ENCODE measurements around the gene S100A14.

S100A14 gene

GRCh38 chr1:153614189-153614900 is 1.8 kb downstream of the S100A14 start:
- CTCF ChIA-PET: interaction anchor here (0.6 to 2.8 kb wide), 2 partner anchors 13 to 181 kb away, joined by 3 to 27 read pairs; partner anchors contain the start of genes S100A1 and S100A13
- TF ChIP-seq FOXK2 (IDR thresholded peaks at IDR 0.05): no peak
- no peak for TF ChIP-seq LEF1 (IDR thresholded peaks at IDR 0.05; ENCODE audit: borderline replicate concordance)
- TF ChIP-seq HDGF (IDR thresholded peaks at IDR 0.05; ENCODE audit: borderline replicate concordance): no peak
- TF ChIP-seq, protein P1, sequence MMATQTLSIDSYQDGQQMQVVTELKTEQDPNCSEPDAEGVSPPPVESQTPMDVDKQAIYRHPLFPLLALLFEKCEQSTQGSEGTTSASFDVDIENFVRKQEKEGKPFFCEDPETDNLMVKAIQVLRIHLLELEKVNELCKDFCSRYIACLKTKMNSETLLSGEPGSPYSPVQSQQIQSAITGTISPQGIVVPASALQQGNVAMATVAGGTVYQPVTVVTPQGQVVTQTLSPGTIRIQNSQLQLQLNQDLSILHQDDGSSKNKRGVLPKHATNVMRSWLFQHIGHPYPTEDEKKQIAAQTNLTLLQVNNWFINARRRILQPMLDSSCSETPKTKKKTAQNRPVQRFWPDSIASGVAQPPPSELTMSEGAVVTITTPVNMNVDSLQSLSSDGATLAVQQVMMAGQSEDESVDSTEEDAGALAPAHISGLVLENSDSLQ (IDR thresholded peaks at IDR 0.05): no peak
- TF ChIP-seq L3MBTL2 (conservative IDR thresholded peaks at IDR 0.05): no peak
- DNase-seq (ENCODE audit: extremely low spot score): no peak
- POLR2A ChIA-PET: interaction anchor here (0.9 to 6.3 kb wide), 3 partner anchors 9 to 20 kb away, joined by 4 to 72 read pairs (median 28); partner anchors contain the start of genes CHTOP, S100A1 and S100A13

DNA sequence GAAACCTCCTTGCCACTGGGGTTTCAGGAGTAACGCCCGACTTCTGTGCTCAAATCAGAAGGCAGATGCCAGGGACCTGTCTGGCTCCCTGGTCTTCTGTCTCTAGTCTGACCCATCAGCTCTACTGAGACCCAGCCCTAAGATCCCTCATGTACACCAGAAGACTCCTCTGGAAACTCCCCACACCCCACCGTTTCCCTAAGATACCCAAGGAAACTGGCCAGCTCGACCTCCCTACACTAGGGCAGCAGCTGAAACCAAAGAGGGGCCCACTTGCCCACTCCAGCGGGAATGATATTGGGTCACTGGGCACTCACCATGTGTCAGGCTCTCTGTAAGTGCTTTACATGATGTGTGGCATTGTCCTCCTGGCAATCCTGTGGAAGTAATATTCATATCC is 2.7 kb downstream of the S100A14 start:
- TF ChIP-seq FOXK2 (IDR thresholded peaks at IDR 0.05) (no peak), ZNF384 (IDR thresholded peaks at IDR 0.05) (no peak), BHLHE40 (IDR thresholded peaks at IDR 0.05; ENCODE audit: borderline replicate concordance) (no peak), SP1 (IDR thresholded peaks at IDR 0.05) (no peak), HDGF (IDR thresholded peaks at IDR 0.05; ENCODE audit: borderline replicate concordance) (no peak), TARDBP (IDR thresholded peaks at IDR 0.05) (no peak), FOXM1 (IDR thresholded peaks at IDR 0.05; ENCODE audit: borderline replicate concordance) (no peak), SUZ12 (IDR thresholded peaks at IDR 0.05) (no peak), CTBP1 (IDR thresholded peaks at IDR 0.05; ENCODE audit: borderline replicate concordance) (no peak)
- no peak for DNase-seq (ENCODE audit: extremely low spot score)
- ChIA-PET POLR2A (interaction anchor here (1.9 to 6.3 kb wide), 3 partner anchors 14 to 21 kb away, joined by 25 to 72 read pairs (median 31); partner anchors contain the start of genes CHTOP, S100A1 and S100A13), CTCF (interaction anchor here (1.0 kb wide), 1 partner anchor 103 kb away, joined by 3 read pairs; no protein-coding TSS in a partner anchor)

GRCh38 chr1:153612755-153613331 is 3.3 kb downstream of the S100A14 start, which contains the start of gene S100A16:
Gene S100A16 (minus strand): TSS chr1:153613137. CDS start chr1:153608151, 4,986 bp downstream.
- ChIA-PET POLR2A (interaction anchor here (1.9 to 3.7 kb wide), 2 partner anchors 14 to 22 kb away, joined by 25 to 31 read pairs; partner anchors contain the start of genes CHTOP, S100A1 and S100A13), CTCF (interaction anchor here (1.0 to 1.5 kb wide), 2 partner anchors 15 to 102 kb away, joined by 3 to 14 read pairs; partner anchors contain the start of gene S100A13)
- DNase-seq (ENCODE audit: extremely low spot score): no peak
- no peak for TF ChIP-seq LEF1 (IDR thresholded peaks at IDR 0.05; ENCODE audit: borderline replicate concordance)
- no peak for TF ChIP-seq ZNF384 (IDR thresholded peaks at IDR 0.05)
- no peak for TF ChIP-seq L3MBTL2 (conservative IDR thresholded peaks at IDR 0.05)
- no peak for TF ChIP-seq ARNT (IDR thresholded peaks at IDR 0.05)
- TF ChIP-seq NFRKB (IDR thresholded peaks at IDR 0.05): no peak
- TF ChIP-seq SP1 (IDR thresholded peaks at IDR 0.05): no peak
- no peak for TF ChIP-seq TARDBP (IDR thresholded peaks at IDR 0.05)

DNA sequence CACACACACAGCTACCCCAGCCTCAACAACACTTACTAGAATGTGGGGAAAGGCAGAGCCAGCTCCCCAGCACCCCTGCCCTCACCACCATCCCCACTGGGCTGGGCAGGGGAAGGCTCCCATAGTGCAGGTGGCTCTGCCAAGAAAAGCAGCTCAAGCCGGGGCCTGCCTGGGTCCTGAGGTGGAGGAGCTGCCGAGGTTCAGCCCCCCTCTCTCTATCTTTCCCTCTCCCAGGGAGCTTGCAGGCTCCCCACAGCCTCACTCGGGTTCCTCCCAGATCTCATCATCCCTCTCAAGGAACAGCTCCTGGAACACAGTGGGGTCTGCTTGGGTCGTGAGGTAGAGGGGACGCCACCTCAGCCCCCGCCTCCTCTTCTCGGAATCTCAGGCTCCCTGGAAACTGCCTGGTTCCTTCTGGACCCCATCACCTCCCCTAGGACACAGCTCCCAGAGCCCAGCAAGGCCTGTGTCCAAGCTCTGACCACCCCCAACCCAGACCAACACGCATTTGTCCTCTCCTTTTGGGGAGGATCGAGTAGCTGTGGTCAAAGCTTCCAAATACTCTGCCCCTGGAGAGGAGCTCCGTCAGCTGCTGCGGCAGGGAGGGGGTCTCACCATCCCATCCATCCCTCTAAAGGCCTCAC is 3.9 kb downstream of the S100A14 start:
- POLR2A ChIA-PET: interaction anchor here (1.9 to 3.7 kb wide), 2 partner anchors 15 to 22 kb away, joined by 25 to 31 read pairs; partner anchors contain the start of genes CHTOP, S100A1 and S100A13
- CTCF ChIA-PET: interaction anchor here (1.0 to 1.5 kb wide), 2 partner anchors 15 to 102 kb away, joined by 3 to 14 read pairs; partner anchors contain the start of gene S100A13
- no peak for TF ChIP-seq SUZ12 (IDR thresholded peaks at IDR 0.05)
- TF ChIP-seq ZNF384 (IDR thresholded peaks at IDR 0.05): no peak
- no peak for TF ChIP-seq FOXA1 (IDR thresholded peaks at IDR 0.05)
- TF ChIP-seq CTBP1 (IDR thresholded peaks at IDR 0.05; ENCODE audit: borderline replicate concordance): no peak
- TF ChIP-seq LEF1 (IDR thresholded peaks at IDR 0.05; ENCODE audit: borderline replicate concordance): no peak
- no peak for TF ChIP-seq ARNT (IDR thresholded peaks at IDR 0.05)
- TF ChIP-seq BHLHE40 (IDR thresholded peaks at IDR 0.05; ENCODE audit: borderline replicate concordance): no peak
- no peak for TF ChIP-seq FOXM1 (IDR thresholded peaks at IDR 0.05; ENCODE audit: borderline replicate concordance)
- TF ChIP-seq HDGF (IDR thresholded peaks at IDR 0.05; ENCODE audit: borderline replicate concordance): no peak
- no peak for TF ChIP-seq NFRKB (IDR thresholded peaks at IDR 0.05)
- TF ChIP-seq TARDBP (IDR thresholded peaks at IDR 0.05): no peak
- no peak for TF ChIP-seq L3MBTL2 (conservative IDR thresholded peaks at IDR 0.05)
- no peak for TF ChIP-seq SP1 (IDR thresholded peaks at IDR 0.05)
- no peak for TF ChIP-seq FOXK2 (IDR thresholded peaks at IDR 0.05)
- TF ChIP-seq, protein P1 (IDR thresholded peaks at IDR 0.05): no peak
- no peak for TF ChIP-seq ELF4 (IDR thresholded peaks at IDR 0.05)
- DNase-seq (ENCODE audit: extremely low spot score): no peak

DNA sequence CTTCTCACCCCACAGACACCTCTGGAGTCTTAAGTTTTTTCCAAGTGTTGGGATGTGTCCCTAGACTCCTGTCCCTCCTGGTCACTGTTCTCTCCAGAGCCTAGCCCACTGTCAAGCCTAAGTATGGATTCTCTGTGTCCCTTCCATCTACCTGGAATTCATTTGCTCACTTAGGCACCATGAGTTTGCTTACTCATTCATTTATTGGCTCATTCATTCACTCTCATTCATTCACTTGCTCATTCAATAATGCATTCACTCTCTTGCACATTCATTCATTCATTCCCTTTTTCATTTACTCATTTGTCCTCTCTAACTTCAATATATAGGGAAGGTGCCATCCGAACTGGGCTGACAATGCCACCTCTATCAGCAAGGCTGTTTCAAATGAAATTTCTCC is 4.8 kb downstream of the S100A14 start:
- CTCF ChIA-PET: no interaction called here
- POLR2A ChIA-PET: interaction anchor here (1.5 to 3.7 kb wide), 2 partner anchors 16 to 23 kb away, joined by 7 to 31 read pairs; partner anchors contain the start of genes CHTOP and S100A13
- DNase-seq (ENCODE audit: extremely low spot score): no peak
- TF ChIP-seq FOXM1 (IDR thresholded peaks at IDR 0.05; ENCODE audit: borderline replicate concordance) (no peak), SP1 (IDR thresholded peaks at IDR 0.05) (no peak), FOXK2 (IDR thresholded peaks at IDR 0.05) (no peak), ELF4 (IDR thresholded peaks at IDR 0.05) (no peak), TARDBP (IDR thresholded peaks at IDR 0.05) (no peak), NFRKB (IDR thresholded peaks at IDR 0.05) (no peak), CTBP1 (IDR thresholded peaks at IDR 0.05; ENCODE audit: borderline replicate concordance) (no peak), LEF1 (IDR thresholded peaks at IDR 0.05; ENCODE audit: borderline replicate concordance) (no peak), BHLHE40 (IDR thresholded peaks at IDR 0.05; ENCODE audit: borderline replicate concordance) (no peak), L3MBTL2 (conservative IDR thresholded peaks at IDR 0.05) (no peak), SUZ12 (IDR thresholded peaks at IDR 0.05) (no peak), ZNF384 (IDR thresholded peaks at IDR 0.05) (no peak), HDGF (IDR thresholded peaks at IDR 0.05; ENCODE audit: borderline replicate concordance) (no peak), FOXA1 (IDR thresholded peaks at IDR 0.05) (no peak), ARNT (IDR thresholded peaks at IDR 0.05) (no peak)
- TF ChIP-seq, protein P1 (IDR thresholded peaks at IDR 0.05): no peak

Data from HEK293T (cell line).